Vagina (tissue), 2 donors: ENCODE measurements around the gene SRGAP3.

Source experiments
- CTCF ChIP-seq, 3 experiments: fragments of 450-650 bp in 2 of 3; fragments of 200-600 bp in 1 of 3; sonication (generic) in 1 of 3; IDR thresholded peaks; one replicate each; pipeline ENCODE4 v1.5.1; 2017 to 2019; ENCODE audit warnings: antibody characterized with exemption in 3 of 3, mild to moderate bottlenecking in 2 of 3, moderate library complexity in 2 of 3
- POLR2A ChIP-seq, 2 donors: fragments of 450-650 bp; IDR thresholded peaks; one replicate each; pipeline ENCODE4 v1.6.1; 2017; ENCODE audit warnings: antibody characterized with exemption in 2 of 2, mild to moderate bottlenecking in 2 of 2, moderate library complexity in 2 of 2
- POLR2AphosphoS5 ChIP-seq, 2 donors: sonication (generic); formaldehyde crosslinking; IDR thresholded peaks; one replicate each; pipeline ENCODE4 v1.9.0; 2017; ENCODE audit warnings: antibody characterized with exemption in 2 of 2, mild to moderate bottlenecking in 2 of 2, low read depth in 1 of 2; ENCODE audit not compliant: insufficient read depth in 1 of 2

GRCh38 chr3:9279966-9280365 is 30.5 kb upstream of the SRGAP3 start:
- TF ChIP-seq POLR2AphosphoS5 (IDR thresholded peaks at IDR 0.05; ENCODE audit: insufficient read depth in 1 of 2, low read depth in 1 of 2), result no peak
- TF ChIP-seq CTCF (IDR thresholded peaks at IDR 0.05), result no peak
- no peak for TF ChIP-seq POLR2A (IDR thresholded peaks at IDR 0.05)
